Endothelial cell of umbilical vein (primary cell): ENCODE data around the gene BLID. TPM values are rescaled to one million over a fixed set of nuclear protein-coding genes. Genes with fewer than 3 reads are reported as not detected.

ENCODE experiments used
- BruUV-seq: library from RNA; stranded (reverse); fragments of 400-500 nt; replicated peaks from 2 replicates; lab custom pipeline; 2021; lab: Mats Ljungman, UMichigan
- CTCF ChIA-PET: fragments of 300-600, 350-600 bp; sonication (Branson Sonifier 250); formaldehyde crosslinking; loops from one replicate; lab custom pipeline; 2021; ENCODE audit warnings: antibody characterized with exemption, inconsistent platforms; lab: Charles Lee
- POLR2A ChIA-PET: fragments of 300-600, 350-600 bp; sonication (Branson Sonifier 250); formaldehyde crosslinking; loops from one replicate; lab custom pipeline; 2021; ENCODE audit warnings: antibody characterized with exemption, inconsistent platforms; lab: Charles Lee
- DNase-seq: peaks from one replicate; pipeline ENCODE4 v3.0.0-alpha.2; 2011; ENCODE audit warnings: low read depth, low spot score
- FAIRE-seq: peaks from 2 replicates; lab custom pipeline; 2011; peaks lifted over from hg19 to GRCh38; lab: Jason Lieb, UNC
- H2AFZ ChIP-seq: 2 replicates; pipeline ENCODE4 v1.6.0; 2012; ENCODE audit warnings: low read depth, low read length, control low read depth, inconsistent platforms
- H3K27ac ChIP-seq: 2 replicates; pipeline ENCODE4 v1.5.1; 2011; ENCODE audit warnings: low read depth, mild to moderate bottlenecking, control low read depth, low read length, moderate library complexity; ENCODE audit not compliant: insufficient read depth
- H3K27me3 ChIP-seq, 2 experiments: 2 replicates each; pipeline versions ENCODE4 v1.6.0 to v1.6.1; 2011; ENCODE audit warnings: low read length in 2 of 2, mixed read lengths in 1 of 2; ENCODE audit not compliant: control insufficient read depth in 2 of 2, insufficient read depth in 2 of 2
- H3K36me3 ChIP-seq, 2 experiments: 2 replicates in 1 of 2; 3 replicates in 1 of 2; pipeline ENCODE4 v1.5.1; 2011; ENCODE audit warnings: low read length in 2 of 2, mild to moderate bottlenecking in 1 of 2, moderate library complexity in 1 of 2; ENCODE audit not compliant: control insufficient read depth in 2 of 2, insufficient read depth in 2 of 2; ENCODE audit errors: extremely low read depth in 1 of 2
- H3K4me1 ChIP-seq: 3 replicates; pipeline ENCODE4 v1.5.1; 2011; ENCODE audit warnings: mild to moderate bottlenecking, low read length; ENCODE audit not compliant: control insufficient read depth, insufficient read depth; ENCODE audit errors: extremely low read depth
- H3K4me2 ChIP-seq: 2 replicates; pipeline ENCODE4 v1.6.1; 2011; ENCODE audit warnings: low read length, control low read depth, mixed read lengths; ENCODE audit not compliant: insufficient read depth
- H3K4me3 ChIP-seq, 3 experiments: fragments of 200-600 bp in 1 of 3; sonication (generic), shearing (Covaris generic) in 1 of 3; replicated peaks in 1 of 3; 2 replicates each; pipeline ENCODE4 v1.5.1; 2011 to 2016; ENCODE audit warnings: control low read depth in 3 of 3, low read length in 3 of 3, mild to moderate bottlenecking in 2 of 3, inconsistent platforms in 1 of 3, low read depth in 1 of 3, moderate library complexity in 1 of 3; ENCODE audit not compliant: insufficient read depth in 1 of 3
- H3K79me2 ChIP-seq: 2 replicates; pipeline ENCODE4 v1.6.0; 2012; ENCODE audit warnings: low read length, inconsistent platforms; ENCODE audit not compliant: control insufficient read depth, insufficient read depth
- H3K9ac ChIP-seq: replicated peaks from 2 replicates; pipeline ENCODE3; 2011; ENCODE audit warnings: low read length, control low read depth; ENCODE audit not compliant: insufficient read depth; ENCODE audit errors: extremely low read depth
- H3K9me1 ChIP-seq: replicated peaks from 3 replicates; pipeline ENCODE4 v1.6.0; 2011; ENCODE audit warnings: mild to moderate bottlenecking, low read length; ENCODE audit not compliant: control insufficient read depth, insufficient read depth; ENCODE audit errors: extremely low read depth
- H3K9me3 ChIP-seq: replicated peaks from 2 replicates; pipeline ENCODE4 v1.5.1; 2012; ENCODE audit warnings: low read length, inconsistent platforms; ENCODE audit not compliant: control insufficient read depth, insufficient read depth
- H4K20me1 ChIP-seq: replicated peaks from 2 replicates; pipeline ENCODE3; 2011; ENCODE audit warnings: mild to moderate bottlenecking, low read length; ENCODE audit not compliant: control insufficient read depth, insufficient read depth; ENCODE audit errors: extremely low read depth
- CTCF ChIP-seq, 2 donors: IDR thresholded peaks; 1 replicate in 1 of 2; 2 replicates in 1 of 2; pipeline ENCODE4 v1.5.1; 2011; ENCODE audit warnings: low read length in 2 of 2, mild to moderate bottlenecking in 2 of 2, moderate library complexity in 2 of 2, control low read depth in 1 of 2, inconsistent platforms in 1 of 2, low read depth in 1 of 2; ENCODE audit not compliant: insufficient read depth in 1 of 2; ENCODE audit errors: extremely low read depth in 1 of 2
- FOS ChIP-seq: IDR thresholded peaks from 2 replicates; pipeline ENCODE4 v1.6.1; 2011; ENCODE audit warnings: mild to moderate bottlenecking, low read length, moderate library complexity, borderline replicate concordance; ENCODE audit not compliant: insufficient read depth
- JUN ChIP-seq: IDR thresholded peaks from 2 replicates; pipeline ENCODE4 v1.6.1; 2011; ENCODE audit warnings: borderline replicate concordance, low read depth; ENCODE audit not compliant: insufficient read length, insufficient read depth
- MAX ChIP-seq: IDR thresholded peaks from 2 replicates; pipeline ENCODE4 v1.6.1; 2011; ENCODE audit not compliant: insufficient read depth, insufficient read length
- MYC ChIP-seq: IDR thresholded peaks from one replicate; pipeline ENCODE4 v1.6.1; 2011; ENCODE audit warnings: mild to moderate bottlenecking, low read depth, low read length
- POLR2A ChIP-seq: IDR thresholded peaks from 2 replicates; pipeline ENCODE4 v1.6.1; 2012; ENCODE audit warnings: low read depth, mild to moderate bottlenecking, control low read depth, low read length
- POLR2AphosphoS5 ChIP-seq: IDR thresholded peaks from 2 replicates; pipeline ENCODE4 v1.6.1; 2012; ENCODE audit warnings: low read depth, mild to moderate bottlenecking, control low read depth, low read length, moderate library complexity; ENCODE audit not compliant: insufficient read depth
- dilution Hi-C: fragments of 300-500 bp; cut with MboI; formaldehyde crosslinking; loops from one replicate; pipeline ENCODE4 v1.15.0; 2019; ENCODE audit warnings: low sequenced_read_pairs; ENCODE audit not compliant: extremely low pct_ligation_motif_present
- intact Hi-C: fragments of 100-400 bp; cut with micrococcal nuclease; formaldehyde crosslinking; loops from one replicate; pipeline ENCODE4 v1.10.0; 2022
- polyA plus RNA-seq, 4 experiments: library from polyadenylated mRNA; depleted of rRNA in 3 of 4; stranded (reverse) in 3 of 4; unstranded in 1 of 4; fragments of >200 nt; gene quantifications; 2 replicates each; pipeline versions ENCODE4 v1.2.1 to v1.2.3, GENCODE V29; 2011 to 2012; ENCODE audit warnings: missing spikeins in 1 of 4
- total RNA-seq: library from RNA; stranded (reverse); gene quantifications from 2 replicates; pipeline ENCODE4 v1.2.3, GENCODE V29; 2021

Gene BLID
- total and polyA plus RNA-seq, 2 donors (not counting 3 experiments of a cell fraction or from before 2014, with no cell fraction given) = 0.12 to 3.5 TPM

GRCh38 chr11:122158171-122158570 lies 42.2 kb upstream of the BLID start:
- FAIRE-seq = no peak
- DNase-seq = no peak
- no peaks in the 10 kb centered on the region for H4K20me1 ChIP-seq
- H3K9me1 ChIP-seq = no peaks in the 10 kb centered on the region
- peak overlapping the region; percentile 97 for H3K4me2 ChIP-seq
- peaks cover 67% of the 10 kb centered on the region for H3K4me1 ChIP-seq
- peaks cover 99% of the 10 kb centered on the region for H3K79me2 ChIP-seq
- peak overlapping the region; percentile 82 for H3K27ac ChIP-seq
- H3K27me3 ChIP-seq = no peaks in the 10 kb centered on the region
- no peak overlapping the region for H2AFZ ChIP-seq
- dilution Hi-C loops (no loop called here), intact Hi-C loops (loop anchor here (1.0 kb wide), 1 partner anchor 9 kb away; no protein-coding TSS in a partner anchor)
- CTCF ChIA-PET = interaction anchor here (1.2 to 2.0 kb wide), 10 partner anchors 9 to 58 kb away, joined by 3 to 15 read pairs (median 5); no protein-coding TSS in a partner anchor
- no TSS peak for BruUV-seq
- H3K9me3 ChIP-seq = no peaks in the 10 kb centered on the region
- H3K9ac ChIP-seq = peak overlapping the region; percentile 78
- peaks cover 0 to 10% of the 10 kb centered on the region in 2 experiments for H3K36me3 ChIP-seq
- POLR2A ChIA-PET = interaction anchor here (1.1 kb wide), 1 partner anchor 11 kb away, joined by 5 read pairs; no protein-coding TSS in a partner anchor
- H3K4me3 ChIP-seq = peak overlapping the region in 2 of 3 experiments; percentile 12 to 78
- TF ChIP-seq CTCF (IDR thresholded peaks at IDR 0.05; ENCODE audit: extremely low read depth in 1 of 2, insufficient read depth in 1 of 2, low read depth in 1 of 2, low read length in 2 of 2) (no peak), POLR2A (peak; percentile 31)

GRCh38 chr11:122157653-122158161 lies 41.7 kb upstream of the BLID start:
- Histone ChIP-seq H3K36me3 (peaks cover 0 to 12% of the 10 kb centered on the region in 2 experiments), H3K9me3 (no peaks in the 10 kb centered on the region), H3K4me2 (peak overlapping the region; percentile 97), H3K9me1 (no peaks in the 10 kb centered on the region), H3K79me2 (peaks cover 99% of the 10 kb centered on the region), H4K20me1 (no peaks in the 10 kb centered on the region), H3K27me3 (no peaks in the 10 kb centered on the region), H3K4me3 (peak overlapping the region; percentile 12 to 78 (median 36)), H3K9ac (peak overlapping the region; percentile 78), H2AFZ (no peak overlapping the region), H3K27ac (peak overlapping the region; percentile 82), H3K4me1 (peaks cover 67% of the 10 kb centered on the region)
- dilution Hi-C loops = no loop called here
- DNase-seq = peak; percentile 73
- BruUV-seq = no TSS peak
- TF ChIP-seq FOS (no peak), POLR2AphosphoS5 (no peak), MAX (no peak), CTCF (IDR thresholded peaks at IDR 0.05; ENCODE audit: extremely low read depth in 1 of 2, insufficient read depth in 1 of 2, low read depth in 1 of 2, low read length in 2 of 2) (no peak), MYC (no peak), JUN (no peak)
- intact Hi-C loops = loop anchor here (1.0 to 2.0 kb wide), 9 partner anchors 10 to 502 kb away; no protein-coding TSS in a partner anchor
- POLR2A ChIA-PET = interaction anchor here (0.6 to 1.1 kb wide), 3 partner anchors 12 to 958 kb away, joined by 3 to 5 read pairs (median 3); no protein-coding TSS in a partner anchor
- peak; percentile 71 for FAIRE-seq
- CTCF ChIA-PET = interaction anchor here (0.6 to 1.9 kb wide), 11 partner anchors 9 to 58 kb away, joined by 3 to 15 read pairs (median 4); no protein-coding TSS in a partner anchor
